ENCODE data around the gene CHI3L2.
A peak's percentile ranks its signal among the peaks of the same experiment; 100 is the strongest.

The CHI3L2 gene

DNA sequence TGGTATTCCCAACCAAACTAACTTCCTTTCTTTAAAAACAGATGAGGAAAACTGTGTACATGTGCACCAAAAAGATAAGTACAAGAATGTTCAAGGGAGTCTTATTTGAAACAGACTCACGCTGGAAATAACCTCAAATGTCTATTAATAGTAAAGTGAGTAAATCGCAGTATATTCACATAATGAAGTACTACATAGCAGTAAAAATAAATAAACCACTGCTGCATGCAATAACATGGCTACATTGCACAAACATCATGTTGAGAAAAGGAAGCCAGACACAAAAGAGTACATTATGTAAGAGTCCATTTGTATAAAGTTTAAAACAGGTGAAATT lies 21.8 kb upstream of the CHI3L2 start:
- Histone ChIP-seq H3K9me3 (ENCODE audit: low read length) (no peaks in the 10 kb centered on the region), H3K36me3 (ENCODE audit: insufficient read depth, low read length) (peaks cover 18% of the 10 kb centered on the region; the same call in 1 of the 2 replicates), H3K4me1 (ENCODE audit: insufficient read depth, low read length, severe bottlenecking) (peaks cover 61% of the 10 kb centered on the region), H4K20me1 (ENCODE audit: insufficient read depth, low read length) (no peaks in the 10 kb centered on the region), H3K4me2 (ENCODE audit: low read length) (no peak overlapping the region; the same call in 1 of the 2 replicates), H3K4me3 (ENCODE audit: low read depth, low read length, poor library complexity, severe bottlenecking) (no peak overlapping the region), H3K27me3 (ENCODE audit: insufficient read depth, low read length) (no peaks in the 10 kb centered on the region), H3F3A (ENCODE audit: insufficient read depth, low read length) (peaks cover 6% of the 10 kb centered on the region; the same call in 1 of the 2 replicates), H2AFZ (ENCODE audit: low read length) (no peak overlapping the region), H3K9ac (ENCODE audit: low read length) (peak overlapping the region; percentile 99; the same call in 1 of the 2 replicates), H3K9me2 (ENCODE audit: low read depth, low read length) (no peaks in the 10 kb centered on the region), H3K79me2 (ENCODE audit: insufficient read depth, low read length) (peaks cover 10% of the 10 kb centered on the region; the same call in 1 of the 2 replicates), H3K27ac (ENCODE audit: low read depth, low read length, poor library complexity, severe bottlenecking) (peak overlapping the region; percentile 89)
- TF ChIP-seq, protein P1, sequence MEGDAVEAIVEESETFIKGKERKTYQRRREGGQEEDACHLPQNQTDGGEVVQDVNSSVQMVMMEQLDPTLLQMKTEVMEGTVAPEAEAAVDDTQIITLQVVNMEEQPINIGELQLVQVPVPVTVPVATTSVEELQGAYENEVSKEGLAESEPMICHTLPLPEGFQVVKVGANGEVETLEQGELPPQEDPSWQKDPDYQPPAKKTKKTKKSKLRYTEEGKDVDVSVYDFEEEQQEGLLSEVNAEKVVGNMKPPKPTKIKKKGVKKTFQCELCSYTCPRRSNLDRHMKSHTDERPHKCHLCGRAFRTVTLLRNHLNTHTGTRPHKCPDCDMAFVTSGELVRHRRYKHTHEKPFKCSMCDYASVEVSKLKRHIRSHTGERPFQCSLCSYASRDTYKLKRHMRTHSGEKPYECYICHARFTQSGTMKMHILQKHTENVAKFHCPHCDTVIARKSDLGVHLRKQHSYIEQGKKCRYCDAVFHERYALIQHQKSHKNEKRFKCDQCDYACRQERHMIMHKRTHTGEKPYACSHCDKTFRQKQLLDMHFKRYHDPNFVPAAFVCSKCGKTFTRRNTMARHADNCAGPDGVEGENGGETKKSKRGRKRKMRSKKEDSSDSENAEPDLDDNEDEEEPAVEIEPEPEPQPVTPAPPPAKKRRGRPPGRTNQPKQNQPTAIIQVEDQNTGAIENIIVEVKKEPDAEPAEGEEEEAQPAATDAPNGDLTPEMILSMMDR (IDR thresholded peaks at IDR 0.05; ENCODE audit: low read length) = no peak
- no peak for TF ChIP-seq EZH2 (IDR thresholded peaks at IDR 0.05; ENCODE audit: borderline replicate concordance, low read length)

DNA sequence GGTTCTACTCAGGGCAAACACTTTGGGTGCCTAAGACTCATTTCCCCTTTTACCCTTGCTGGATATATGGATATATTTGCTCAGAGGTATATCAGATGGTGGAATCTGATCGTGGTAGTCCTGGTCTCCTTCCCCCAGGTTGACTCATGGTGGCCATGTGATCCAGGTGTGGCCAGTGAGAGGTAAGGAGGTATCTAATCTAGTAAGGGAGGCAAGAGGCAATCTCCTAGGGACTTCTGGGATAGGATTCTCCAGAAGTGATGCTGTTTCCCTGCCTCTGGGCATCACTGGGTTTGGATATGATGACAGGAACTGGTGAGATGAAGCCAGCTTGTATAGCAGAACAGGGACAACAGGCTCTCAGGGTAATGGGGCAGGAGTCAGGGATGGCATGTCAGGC lies 18.6 kb upstream of the CHI3L2 start:
- no peak overlapping the region for H3K9ac ChIP-seq (ENCODE audit: low read length)
- TF ChIP-seq, protein P1 (IDR thresholded peaks at IDR 0.05; ENCODE audit: low read length) = no peak
- no peak for TF ChIP-seq EZH2 (IDR thresholded peaks at IDR 0.05; ENCODE audit: borderline replicate concordance, low read length)
- no peaks in the 10 kb centered on the region for H3K27me3 ChIP-seq (ENCODE audit: insufficient read depth, low read length)
- no peak overlapping the region for H3K4me2 ChIP-seq (ENCODE audit: low read length)
- H3K4me3 ChIP-seq (ENCODE audit: low read depth, low read length, poor library complexity, severe bottlenecking) = no peak overlapping the region
- H3K9me2 ChIP-seq (ENCODE audit: low read depth, low read length) = no peaks in the 10 kb centered on the region
- no peaks in the 10 kb centered on the region for H3K36me3 ChIP-seq (ENCODE audit: insufficient read depth, low read length)
- H3F3A ChIP-seq (ENCODE audit: insufficient read depth, low read length) = peaks cover 6% of the 10 kb centered on the region; the same call in 1 of the 2 replicates
- H3K79me2 ChIP-seq (ENCODE audit: insufficient read depth, low read length) = no peaks in the 10 kb centered on the region
- H4K20me1 ChIP-seq (ENCODE audit: insufficient read depth, low read length) = no peaks in the 10 kb centered on the region
- H3K4me1 ChIP-seq (ENCODE audit: insufficient read depth, low read length, severe bottlenecking) = peaks cover 50% of the 10 kb centered on the region
- no peaks in the 10 kb centered on the region for H3K9me3 ChIP-seq (ENCODE audit: low read length)
- H2AFZ ChIP-seq (ENCODE audit: low read length) = no peak overlapping the region
- peak overlapping the region; percentile 62 for H3K27ac ChIP-seq (ENCODE audit: low read depth, low read length, poor library complexity, severe bottlenecking)

DNA sequence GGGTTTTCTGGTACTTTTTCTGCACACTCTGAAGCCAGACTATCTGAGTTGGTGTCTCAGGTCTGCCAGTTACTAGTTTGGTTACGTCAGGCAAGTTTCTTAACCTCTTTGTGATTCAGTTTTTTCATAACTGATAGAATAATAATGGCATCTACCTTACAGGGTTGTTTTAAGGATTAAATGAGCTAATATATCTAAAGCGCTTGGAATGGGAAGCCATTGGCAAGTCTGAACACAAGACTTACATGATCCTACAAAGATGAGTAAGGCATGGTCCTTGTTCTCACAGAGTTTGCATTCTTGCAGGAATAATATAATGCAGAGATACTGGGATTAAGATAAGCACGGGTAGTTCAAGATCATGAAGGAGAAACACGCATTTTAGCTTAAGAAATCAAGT lies 17.9 kb upstream of the CHI3L2 start:
- Histone ChIP-seq H3K9me3 (ENCODE audit: low read length) (no peaks in the 10 kb centered on the region), H3K9ac (ENCODE audit: low read length) (no peak overlapping the region), H3K9me2 (ENCODE audit: low read depth, low read length) (no peaks in the 10 kb centered on the region), H3F3A (ENCODE audit: insufficient read depth, low read length) (peaks cover 5% of the 10 kb centered on the region; the same call in 1 of the 2 replicates), H3K27me3 (ENCODE audit: insufficient read depth, low read length) (no peaks in the 10 kb centered on the region), H3K4me3 (ENCODE audit: low read depth, low read length, poor library complexity, severe bottlenecking) (no peak overlapping the region), H3K4me1 (ENCODE audit: insufficient read depth, low read length, severe bottlenecking) (peaks cover 50% of the 10 kb centered on the region), H3K4me2 (ENCODE audit: low read length) (no peak overlapping the region), H2AFZ (ENCODE audit: low read length) (no peak overlapping the region), H3K36me3 (ENCODE audit: insufficient read depth, low read length) (no peaks in the 10 kb centered on the region), H3K79me2 (ENCODE audit: insufficient read depth, low read length) (no peaks in the 10 kb centered on the region), H4K20me1 (ENCODE audit: insufficient read depth, low read length) (no peaks in the 10 kb centered on the region), H3K27ac (ENCODE audit: low read depth, low read length, poor library complexity, severe bottlenecking) (peak overlapping the region; percentile 62)
- TF ChIP-seq, protein P1 (IDR thresholded peaks at IDR 0.05; ENCODE audit: low read length) = no peak
- no peak for TF ChIP-seq EZH2 (IDR thresholded peaks at IDR 0.05; ENCODE audit: borderline replicate concordance, low read length)
